Muscle of back (tissue), 13 donors: ENCODE measurements around the gene TSPY9. TPM values are rescaled to one million over a fixed set of nuclear protein-coding genes. Genes with fewer than 3 reads are reported as not detected.
"Not testable (repeated sequence)": the region's sequence is repeated elsewhere in the genome, so short reads cannot be mapped to it uniquely, and the experiment has no call there.

ENCODE experiments used
- DNase-seq, 3 donors: peaks; one replicate each; pipeline versions ENCODE4 v3.0.0 to v3.0.0-alpha.2; 2013
- long read RNA-seq, 9 donors: transcript quantifications; one replicate each; lab custom pipeline, GENCODE V29; 2026
- polyA plus RNA-seq, 10 donors: library from polyadenylated mRNA; unstranded; fragments of 120-200 nt; gene quantifications; one replicate each; pipeline ENCODE4 v1.2.1, GENCODE V29; 2013; ENCODE audit not compliant: insufficient read length in 10 of 10

TSPY9 gene
- polyA plus RNA-seq = not detected
- long read RNA-seq, donor 1 = 0 reads
- long read RNA-seq, donor 2 = 0 reads
- long read RNA-seq, donor 3 = 0 reads
- long read RNA-seq, donor 4 = 0 reads
- long read RNA-seq, donor 5 = 0 reads
- long read RNA-seq, donor 6 = 0 reads
- long read RNA-seq, donor 7 = 0 reads
- long read RNA-seq, donor 8 = 0 reads
- long read RNA-seq, donor 9 = 0 reads

- DNase-seq = not testable (repeated sequence)
Observed at GRCh38 chrY:9486967-9487366, at the start of gene TSPY9. TSS of gene TSPY9 (plus strand) at chrY:9487267. CDS start at chrY:9487313, 46 bp downstream.

- not testable (repeated sequence) for DNase-seq
Observed at GRCh38 chrY:9466655-9467054, 20.4 kb upstream of the TSPY9 start, which contains the start of gene TSPY1. TSS of gene TSPY1 (plus strand) at chrY:9466955. CDS start at chrY:9467001, 46 bp downstream.

GRCh38 chrY:9504396-9504795, 17.3 kb downstream of the TSPY9 start:
- not testable (repeated sequence) for DNase-seq

- DNase-seq = not testable (repeated sequence)
Observed at GRCh38 chrY:9516287-9516686, 29.2 kb downstream of the TSPY9 start.

GRCh38 chrY:9527580-9527979, 40.5 kb downstream of the TSPY9 start, which contains the start of gene TSPY10:
TSS of gene TSPY10 (plus strand) at chrY:9527880. CDS start at chrY:9527926, 46 bp downstream.
- not testable (repeated sequence) for DNase-seq

Other genes starting within 250 kb of the TSPY9 start
- gene TSPY4, start 149.8 kb upstream of the TSPY9 start, polyA plus RNA-seq = not detected
- gene TSPY8, start 129.5 kb upstream of the TSPY9 start, polyA plus RNA-seq = not detected
- not detected for gene TSPY3, start 88.8 kb upstream of the TSPY9 start, polyA plus RNA-seq
- not detected for gene TSPY1, start 20.3 kb upstream of the TSPY9 start, polyA plus RNA-seq
- gene TSPY10, start 40.6 kb downstream of the TSPY9 start, polyA plus RNA-seq = not detected